MCF 10A (cell line): ENCODE data around the gene POGZ. TPM values are rescaled to one million over a fixed set of nuclear protein-coding genes. Genes with fewer than 3 reads are reported as not detected.

Experiments
- BruUV-seq: library from RNA; stranded (reverse); fragments of 400-500 nt; replicated peaks from 2 replicates; lab custom pipeline; 2021; lab: Mats Ljungman, UMichigan
- CTCF ChIA-PET: fragments of 300-600 bp; sonication (Branson Sonifier 250); formaldehyde crosslinking; extraction: SDS; loops from one replicate; lab custom pipeline; 2021; ENCODE audit warnings: antibody characterized with exemption, inconsistent platforms; lab: Yijun Ruan, JAX
- POLR2A ChIA-PET: fragments of 300-600, 350-650 bp; sonication (Branson Sonifier 250); formaldehyde crosslinking; extraction: SDS; loops from one replicate; lab custom pipeline; 2020; ENCODE audit warnings: antibody characterized with exemption, inconsistent platforms; lab: Yijun Ruan, JAX
- DNase-seq: peaks from one replicate; pipeline ENCODE4 v3.0.0-alpha.2; 2018; ENCODE audit not compliant: unreplicated experiment
- H3K27ac Mint-ChIP-seq: one replicate; pipeline ENCODE4 v1.8.0; 2022; ENCODE audit warnings: mild to moderate bottlenecking, low read depth, mixed read lengths; ENCODE audit not compliant: unreplicated experiment
- H3K27me3 Mint-ChIP-seq: one replicate; pipeline ENCODE4 v1.8.0; 2022; ENCODE audit warnings: mixed read lengths; ENCODE audit not compliant: insufficient read depth, unreplicated experiment
- H3K36me3 Mint-ChIP-seq: one replicate; pipeline ENCODE4 v1.8.0; 2022; ENCODE audit warnings: mild to moderate bottlenecking, moderate library complexity, mixed read lengths; ENCODE audit not compliant: insufficient read depth, unreplicated experiment
- H3K4me1 Mint-ChIP-seq: one replicate; pipeline ENCODE4 v1.8.0; 2022; ENCODE audit warnings: mixed read lengths; ENCODE audit not compliant: insufficient read depth, unreplicated experiment
- H3K4me3 Mint-ChIP-seq: one replicate; pipeline ENCODE4 v1.8.0; 2022; ENCODE audit warnings: mild to moderate bottlenecking, moderate library complexity, mixed read lengths; ENCODE audit not compliant: unreplicated experiment
- H3K9me3 Mint-ChIP-seq: one replicate; pipeline ENCODE4 v1.8.0; 2022; ENCODE audit warnings: mixed read lengths; ENCODE audit not compliant: unreplicated experiment
- intact Hi-C: fragments of 100-400 bp; cut with micrococcal nuclease; formaldehyde crosslinking; loops from 2 replicates; pipeline ENCODE4 v1.14.1; 2022
- total RNA-seq: library from RNA; stranded (reverse); gene quantifications from 2 replicates; pipeline ENCODE4 v1.2.3, GENCODE V29; 2022
- TF ChIP-seq, protein P1 (sequence below): fragments of 200-600 bp; IDR thresholded peaks from one replicate; pipeline ENCODE4 v1.8.0; 2022; ENCODE audit warnings: antibody characterized with exemption, mild to moderate bottlenecking; ENCODE audit not compliant: unreplicated experiment

The POGZ gene
- total RNA-seq, 1 experiment from 2014 or later: 92.2 TPM

- H3K4me1 Mint-ChIP-seq: peaks cover 9% of the 10 kb centered on the region
- H3K36me3 Mint-ChIP-seq: no peaks in the 10 kb centered on the region
- no peak for DNase-seq
- H3K27me3 Mint-ChIP-seq: peaks cover 31% of the 10 kb centered on the region
- POLR2A ChIA-PET: interaction anchor here (2.1 kb wide), 1 partner anchor 11 kb away, joined by 5 read pairs; no protein-coding TSS in a partner anchor
- CTCF ChIA-PET: interaction anchor here (0.6 to 1.0 kb wide), 2 partner anchors 33 to 36 kb away, joined by 3 to 7 read pairs; no protein-coding TSS in a partner anchor
- H3K9me3 Mint-ChIP-seq: no peaks in the 10 kb centered on the region
- H3K27ac Mint-ChIP-seq: no peak overlapping the region
- intact Hi-C loops: no loop called here
- no peak overlapping the region for H3K4me3 Mint-ChIP-seq
- TF ChIP-seq, protein P1, sequence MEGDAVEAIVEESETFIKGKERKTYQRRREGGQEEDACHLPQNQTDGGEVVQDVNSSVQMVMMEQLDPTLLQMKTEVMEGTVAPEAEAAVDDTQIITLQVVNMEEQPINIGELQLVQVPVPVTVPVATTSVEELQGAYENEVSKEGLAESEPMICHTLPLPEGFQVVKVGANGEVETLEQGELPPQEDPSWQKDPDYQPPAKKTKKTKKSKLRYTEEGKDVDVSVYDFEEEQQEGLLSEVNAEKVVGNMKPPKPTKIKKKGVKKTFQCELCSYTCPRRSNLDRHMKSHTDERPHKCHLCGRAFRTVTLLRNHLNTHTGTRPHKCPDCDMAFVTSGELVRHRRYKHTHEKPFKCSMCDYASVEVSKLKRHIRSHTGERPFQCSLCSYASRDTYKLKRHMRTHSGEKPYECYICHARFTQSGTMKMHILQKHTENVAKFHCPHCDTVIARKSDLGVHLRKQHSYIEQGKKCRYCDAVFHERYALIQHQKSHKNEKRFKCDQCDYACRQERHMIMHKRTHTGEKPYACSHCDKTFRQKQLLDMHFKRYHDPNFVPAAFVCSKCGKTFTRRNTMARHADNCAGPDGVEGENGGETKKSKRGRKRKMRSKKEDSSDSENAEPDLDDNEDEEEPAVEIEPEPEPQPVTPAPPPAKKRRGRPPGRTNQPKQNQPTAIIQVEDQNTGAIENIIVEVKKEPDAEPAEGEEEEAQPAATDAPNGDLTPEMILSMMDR: no peak
- BruUV-seq: no TSS peak
Observed at GRCh38 chr1:151499930-151500329, 40.6 kb upstream of the POGZ start.

DNA sequence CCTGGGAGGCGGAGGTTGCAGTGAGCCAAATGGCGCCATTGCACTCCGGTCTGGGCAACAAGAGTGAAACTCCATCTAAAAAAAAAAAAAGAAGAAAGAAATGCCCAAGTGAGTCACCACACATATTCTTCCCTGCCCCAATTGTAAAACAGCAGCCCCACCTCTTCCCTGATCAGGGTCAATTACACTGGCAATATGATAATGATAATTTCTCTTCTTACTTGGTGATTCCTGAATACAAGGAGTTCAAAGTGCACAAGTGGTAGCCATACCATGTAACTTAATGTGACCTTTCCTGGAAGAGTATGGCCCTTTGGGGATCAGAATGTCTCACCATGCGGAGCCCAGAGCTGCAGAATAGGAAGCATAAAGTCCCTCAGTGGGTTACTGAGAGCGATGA lies 40.1 kb upstream of the POGZ start:
- no peak for DNase-seq
- Mint-ChIP-seq H3K9me3 (no peaks in the 10 kb centered on the region), H3K4me3 (no peak overlapping the region), H3K27me3 (peaks cover 31% of the 10 kb centered on the region), H3K36me3 (no peaks in the 10 kb centered on the region), H3K27ac (no peak overlapping the region), H3K4me1 (peaks cover 14% of the 10 kb centered on the region)
- ChIA-PET POLR2A (interaction anchor here (2.1 kb wide), 1 partner anchor 10 kb away, joined by 5 read pairs; no protein-coding TSS in a partner anchor), CTCF (interaction anchor here (0.6 kb wide), 1 partner anchor 34 kb away, joined by 7 read pairs; no protein-coding TSS in a partner anchor)
- no TSS peak for BruUV-seq
- TF ChIP-seq, protein P1: no peak
- intact Hi-C loops: no loop called here

DNA sequence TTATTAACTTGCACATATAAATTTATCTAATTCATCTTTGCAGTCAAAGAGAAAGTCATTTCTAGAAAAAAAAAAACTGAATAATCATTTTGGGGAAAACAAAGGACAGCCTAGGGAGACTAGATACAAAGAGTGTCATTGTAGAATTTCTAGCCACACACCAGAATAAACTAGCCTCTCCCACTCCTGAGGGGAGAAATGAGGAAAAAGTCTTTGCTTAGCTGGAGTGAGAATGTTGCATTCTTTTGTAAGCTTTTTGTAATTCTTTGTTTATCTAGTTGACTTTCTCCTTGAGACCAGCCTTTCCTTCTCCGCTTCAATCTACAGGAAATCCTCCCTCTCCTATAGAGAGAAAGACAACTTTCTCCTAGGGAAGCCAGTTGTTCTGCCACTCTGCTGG lies 36.0 kb upstream of the POGZ start:
- BruUV-seq: no TSS peak
- POLR2A ChIA-PET: interaction anchor here (0.7 to 1.9 kb wide), 7 partner anchors 16 to 353 kb away, joined by 3 to 10 read pairs (median 4); partner anchors contain the start of genes CGN, POGZ and TUFT1
- CTCF ChIA-PET: interaction anchor here (0.9 to 1.2 kb wide), 3 partner anchors 10 to 239 kb away, joined by 3 to 8 read pairs (median 4); no protein-coding TSS in a partner anchor
- no peak overlapping the region for H3K4me3 Mint-ChIP-seq
- no peak for DNase-seq
- peaks cover 14% of the 10 kb centered on the region for H3K4me1 Mint-ChIP-seq
- no peak overlapping the region for H3K27ac Mint-ChIP-seq
- TF ChIP-seq, protein P1: no peak
- H3K36me3 Mint-ChIP-seq: no peaks in the 10 kb centered on the region
- intact Hi-C loops: no loop called here
- peaks cover 39% of the 10 kb centered on the region for H3K27me3 Mint-ChIP-seq
- H3K9me3 Mint-ChIP-seq: no peaks in the 10 kb centered on the region

DNA sequence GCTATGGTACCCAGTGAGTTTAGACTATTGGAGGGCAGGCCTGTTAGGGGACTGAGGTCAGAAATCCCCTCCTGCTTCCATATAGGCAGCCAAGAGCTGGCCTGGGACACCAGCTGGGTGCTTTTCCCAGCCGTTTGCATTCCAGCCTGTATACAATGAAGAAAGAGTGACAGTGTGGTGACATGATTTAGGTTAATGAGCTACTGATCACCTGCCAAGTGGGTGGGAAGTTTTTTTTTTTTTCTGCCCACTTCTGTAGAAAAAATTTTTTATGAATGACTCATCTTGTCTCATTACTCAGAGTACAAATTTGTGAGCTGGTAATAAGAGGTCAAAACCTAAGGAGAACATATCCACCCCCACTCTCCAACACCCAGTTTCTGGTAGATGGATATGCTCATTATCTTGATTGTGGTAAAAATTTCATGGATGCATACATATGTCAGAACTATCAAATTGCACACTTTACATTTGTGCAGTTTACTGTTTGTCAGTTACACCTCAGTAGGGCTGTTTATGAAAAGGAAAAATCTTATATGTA lies 35.5 kb upstream of the POGZ start:
- Mint-ChIP-seq H3K27ac (no peak overlapping the region), H3K27me3 (peaks cover 34% of the 10 kb centered on the region), H3K4me1 (peaks cover 14% of the 10 kb centered on the region), H3K9me3 (no peaks in the 10 kb centered on the region), H3K36me3 (no peaks in the 10 kb centered on the region), H3K4me3 (no peak overlapping the region)
- POLR2A ChIA-PET: interaction anchor here (0.6 to 1.9 kb wide), 13 partner anchors 15 to 353 kb away, joined by 3 to 10 read pairs (median 3); partner anchors contain the start of genes CGN, POGZ and TUFT1
- peak; percentile 82 for DNase-seq
- CTCF ChIA-PET: interaction anchor here (0.7 to 1.2 kb wide), 5 partner anchors 10 to 240 kb away, joined by 3 to 8 read pairs (median 3); no protein-coding TSS in a partner anchor
- no TSS peak for BruUV-seq
- TF ChIP-seq, protein P1: no peak
- intact Hi-C loops: no loop called here
